GM21423 (cell line): ENCODE measurements around the gene IGSF23.
"Not testable (repeated sequence)": the region's sequence is repeated elsewhere in the genome, so short reads cannot be mapped to it uniquely, and the experiment has no call there.

ENCODE experiments used
- ATAC-seq: cut with Tn5 transposase; IDR thresholded peaks from one replicate; pipeline ENCODE4 v1.9.1; 2021; ENCODE audit warnings: mild to moderate bottlenecking, moderate library complexity; ENCODE audit not compliant: unreplicated experiment

Gene IGSF23

DNA sequence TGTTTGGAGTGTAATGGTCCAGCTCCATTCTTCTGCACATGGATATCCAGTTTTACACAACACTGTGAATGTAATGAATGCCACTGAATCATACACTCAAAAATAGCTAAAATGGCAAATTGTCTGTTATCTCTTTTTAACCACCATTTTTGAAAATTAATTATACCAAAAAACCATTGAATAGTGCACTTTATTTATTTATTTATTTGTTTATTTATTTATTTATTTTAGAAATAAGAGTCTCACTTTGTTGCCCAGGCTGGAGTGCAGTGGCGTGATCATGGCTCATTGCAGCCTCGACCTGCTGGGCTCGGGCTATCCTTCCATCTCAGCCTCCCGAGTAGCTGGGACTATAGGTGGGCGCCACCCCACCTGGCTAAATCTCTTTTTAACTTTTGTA is 50.6 kb downstream of the IGSF23 start:
- no peak for ATAC-seq

DNA sequence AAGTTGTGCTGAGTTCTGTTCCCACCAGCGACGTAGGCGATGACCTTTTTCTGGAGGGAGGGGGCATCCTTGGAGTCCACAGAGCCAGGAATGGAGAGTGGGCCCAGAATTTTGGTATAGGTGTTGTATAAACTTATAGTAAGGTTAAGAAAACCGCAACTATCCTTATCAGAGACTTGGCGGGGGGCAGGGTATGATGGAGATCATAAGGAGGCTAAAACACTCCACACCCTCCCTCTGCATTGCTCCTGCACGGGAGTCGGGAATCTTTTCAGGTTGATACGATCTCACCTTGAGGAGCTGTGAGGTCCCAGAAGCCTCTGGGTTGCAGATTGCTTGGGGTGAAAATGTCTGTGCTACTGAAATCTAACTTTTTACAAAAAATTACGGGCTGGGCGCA is 51.6 kb downstream of the IGSF23 start:
- no peak for ATAC-seq

DNA sequence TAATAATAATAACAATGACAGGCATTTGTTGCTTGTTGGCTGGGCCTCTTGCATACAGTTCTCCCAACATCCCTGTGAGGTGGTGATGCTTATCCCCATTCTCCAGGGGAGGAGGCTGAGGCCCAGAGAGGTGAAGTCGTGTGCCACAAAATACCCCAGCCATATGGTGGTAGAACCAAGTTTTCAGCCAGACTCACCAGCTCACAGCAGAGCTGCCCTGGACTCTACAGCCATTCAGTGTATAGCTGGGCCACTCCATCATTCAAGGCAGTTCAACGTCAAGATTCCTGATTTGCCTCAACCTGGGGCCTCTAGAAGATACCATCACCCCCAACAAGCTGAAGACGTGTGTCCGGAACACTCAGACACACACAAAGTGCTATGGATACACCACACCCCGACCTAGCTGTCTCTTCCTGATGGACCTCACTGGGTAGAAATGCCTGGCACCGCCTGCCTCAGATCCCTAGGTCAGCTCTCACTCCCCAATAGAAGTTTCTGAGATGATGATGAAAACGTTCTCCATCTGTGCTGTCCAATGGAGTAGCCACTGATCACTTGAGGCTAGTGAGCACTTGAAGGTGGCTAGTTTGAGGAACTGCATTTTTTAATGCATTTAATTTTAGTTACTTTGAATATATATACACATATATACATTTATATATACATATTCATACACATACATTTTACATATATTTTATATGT is 53.6 kb downstream of the IGSF23 start:
- no peak for ATAC-seq

DNA sequence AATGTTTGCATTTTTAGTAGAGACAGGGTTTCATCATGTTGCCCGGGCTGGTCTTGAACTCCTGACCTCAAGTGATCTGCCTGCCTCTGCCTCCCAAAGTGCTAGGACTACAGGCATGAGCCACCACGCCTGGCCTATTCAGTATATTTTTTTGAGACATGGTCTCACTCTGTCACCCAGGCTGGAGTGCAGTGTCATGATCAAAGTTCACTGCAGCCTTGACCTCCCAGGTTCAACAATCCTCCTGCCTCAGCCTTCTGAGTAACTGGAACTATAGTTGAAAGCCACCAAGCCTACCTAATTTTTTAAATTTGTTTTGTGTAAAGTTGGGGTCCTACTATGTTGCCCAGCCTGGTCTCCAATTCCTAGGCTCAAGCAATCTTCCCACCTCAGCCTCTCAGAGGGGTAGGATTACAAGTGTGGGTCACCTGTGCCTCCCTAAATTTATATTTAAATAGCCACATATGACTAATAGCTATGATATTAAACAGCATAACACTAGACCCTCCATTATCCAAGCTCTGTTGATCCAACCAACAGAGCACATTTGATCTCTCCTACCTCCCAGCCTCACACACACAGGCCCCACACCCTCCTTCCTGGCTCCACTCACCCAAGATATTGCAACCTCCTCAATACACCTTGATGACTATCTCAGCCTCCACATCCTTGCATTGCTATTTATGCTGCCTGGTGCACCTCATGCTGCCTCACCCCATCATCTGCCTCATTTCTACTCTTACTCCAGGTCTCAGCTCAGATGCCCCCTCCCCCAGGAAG is 55.8 kb downstream of the IGSF23 start:
- no peak for ATAC-seq

DNA sequence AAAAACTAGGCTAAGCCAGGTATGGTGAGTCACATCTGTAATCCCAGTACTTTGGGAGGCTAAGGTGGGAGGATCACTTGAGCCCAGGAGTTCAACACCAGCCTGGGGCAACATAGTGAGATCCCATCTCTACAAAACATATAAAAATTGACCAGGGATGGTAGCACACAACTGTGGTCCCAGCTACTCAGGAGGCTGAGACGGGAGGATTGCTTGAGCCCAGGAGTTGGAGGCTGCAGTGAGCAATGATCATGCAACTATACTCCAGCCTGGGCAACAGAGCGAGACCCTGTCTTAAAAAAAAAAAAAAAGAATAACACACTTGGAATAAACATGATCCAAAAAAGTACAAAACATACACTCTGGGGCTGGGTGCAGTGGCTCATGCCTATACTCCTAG is 56.7 kb downstream of the IGSF23 start:
- ATAC-seq = not testable (repeated sequence)

DNA sequence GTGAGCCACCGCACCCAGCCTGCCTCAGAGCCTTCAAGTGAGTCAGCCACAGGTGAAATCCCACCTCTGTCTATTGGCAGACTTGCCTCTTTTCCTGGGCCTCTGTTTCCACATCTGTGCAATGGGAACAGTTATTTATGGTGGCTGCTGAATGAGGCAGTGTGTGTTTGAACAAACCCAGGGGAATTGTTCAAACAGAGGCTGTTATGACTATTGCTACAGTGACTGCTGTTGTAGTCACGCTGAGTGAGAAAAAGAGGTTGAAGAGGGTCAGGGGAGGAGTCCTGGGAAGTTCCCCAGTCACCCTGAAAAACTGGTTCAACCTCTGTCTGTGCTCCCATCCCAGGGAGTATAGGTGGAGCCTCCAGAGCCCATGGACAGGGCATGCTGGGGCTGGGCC is 58.0 kb downstream of the IGSF23 start, which contains the start of gene CEACAM19:
Gene CEACAM19 (plus strand): TSS at position 83 of the 400 bp plus-strand sequence. CDS start 450 bp downstream, outside the sequence.
- ATAC-seq = no peak

DNA sequence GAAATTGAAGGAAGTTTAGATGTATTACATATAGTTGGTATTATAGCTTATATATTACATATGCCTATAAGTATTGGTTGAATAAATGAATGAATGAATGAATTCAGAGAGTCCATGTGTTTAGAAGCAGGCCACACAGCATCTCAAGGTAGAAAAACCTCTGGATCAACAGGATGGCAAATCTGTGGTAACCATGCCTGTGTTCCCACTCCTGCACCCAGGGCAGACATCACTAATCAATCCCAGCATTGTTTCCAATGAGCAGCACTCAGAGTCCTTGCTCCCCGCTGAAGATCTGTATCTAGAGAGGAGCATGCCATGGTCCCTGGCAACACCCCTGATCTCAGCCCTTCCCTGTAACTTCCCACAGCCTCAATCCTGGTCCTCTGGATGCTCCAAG is 58.9 kb downstream of the IGSF23 start:
- no peak for ATAC-seq

DNA sequence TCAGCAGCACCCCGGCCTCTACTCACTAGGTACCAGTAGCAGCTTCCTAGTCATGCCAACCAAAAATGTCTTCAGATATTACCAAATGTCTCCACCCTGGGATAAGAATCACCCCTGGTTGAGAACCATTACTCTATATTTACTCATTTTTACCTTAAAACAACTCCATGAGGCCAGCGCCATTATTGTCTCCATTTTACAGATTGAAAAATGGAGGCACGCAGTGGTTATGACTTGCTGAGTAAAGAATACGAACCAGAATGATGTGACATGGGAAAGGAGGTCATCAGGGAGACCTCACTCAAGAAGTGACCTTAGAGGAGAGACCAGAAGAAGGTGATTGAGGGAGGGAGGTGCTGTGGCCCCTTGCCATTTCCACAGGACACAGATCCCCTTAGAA is 60.1 kb downstream of the IGSF23 start:
- ATAC-seq = no peak

DNA sequence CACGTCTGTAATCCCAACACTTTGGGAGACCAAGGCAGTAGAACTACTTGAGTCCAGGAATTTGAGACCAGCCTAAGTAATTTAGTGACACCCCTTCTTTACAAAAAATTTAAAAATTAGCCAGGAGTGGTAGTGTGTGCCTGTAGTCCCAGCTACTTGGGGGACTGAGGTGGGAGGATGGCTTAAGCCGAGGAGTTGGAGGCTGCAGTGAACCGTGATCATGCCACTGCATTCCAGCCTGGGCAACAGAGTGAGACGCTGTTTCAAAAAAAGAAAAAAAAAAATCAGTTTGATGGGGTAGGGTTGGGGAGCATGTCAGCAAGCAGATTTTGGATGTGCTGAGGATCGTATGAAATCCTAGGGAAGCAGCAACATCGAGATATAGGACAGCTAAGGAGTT is 62.2 kb downstream of the IGSF23 start:
- ATAC-seq = no peak

DNA sequence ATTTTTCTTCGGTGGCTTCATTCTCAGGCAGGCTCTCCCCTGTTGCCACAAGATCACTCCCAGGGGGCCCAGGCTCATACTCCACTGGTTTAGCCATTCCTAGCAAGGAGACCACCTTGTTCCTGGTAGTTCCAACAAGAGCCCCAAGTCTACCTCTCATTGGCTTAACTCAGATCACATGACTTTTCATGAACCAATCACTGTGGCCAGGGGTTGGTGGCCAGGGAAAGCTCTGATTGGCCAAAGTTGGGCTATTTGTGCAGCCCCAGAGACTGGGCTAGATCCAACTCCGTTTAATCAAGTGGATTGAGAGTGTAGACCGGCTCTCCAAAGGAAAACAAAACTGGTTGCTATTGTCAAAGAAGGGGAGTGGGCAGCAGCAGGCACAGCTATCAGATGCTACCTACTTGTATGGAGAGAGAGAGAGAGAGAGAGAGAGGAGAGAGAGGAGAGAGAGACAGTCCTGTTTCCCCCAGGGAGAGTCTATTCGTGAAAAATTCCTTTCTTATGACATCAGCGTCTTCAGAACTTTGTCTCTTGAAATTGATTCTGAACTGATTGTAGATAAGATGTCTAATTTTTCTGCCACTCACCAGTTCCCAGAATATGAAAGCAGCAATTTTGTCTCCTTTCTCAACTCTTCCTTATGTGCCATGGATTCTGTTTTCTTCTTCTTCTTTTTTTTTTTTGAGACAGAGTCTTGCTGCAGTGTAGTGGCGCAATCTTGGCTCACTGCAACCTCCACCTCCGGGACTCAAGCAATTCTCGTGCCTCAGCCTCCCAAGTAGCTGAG is 63.9 kb downstream of the IGSF23 start:
- ATAC-seq = no peak

DNA sequence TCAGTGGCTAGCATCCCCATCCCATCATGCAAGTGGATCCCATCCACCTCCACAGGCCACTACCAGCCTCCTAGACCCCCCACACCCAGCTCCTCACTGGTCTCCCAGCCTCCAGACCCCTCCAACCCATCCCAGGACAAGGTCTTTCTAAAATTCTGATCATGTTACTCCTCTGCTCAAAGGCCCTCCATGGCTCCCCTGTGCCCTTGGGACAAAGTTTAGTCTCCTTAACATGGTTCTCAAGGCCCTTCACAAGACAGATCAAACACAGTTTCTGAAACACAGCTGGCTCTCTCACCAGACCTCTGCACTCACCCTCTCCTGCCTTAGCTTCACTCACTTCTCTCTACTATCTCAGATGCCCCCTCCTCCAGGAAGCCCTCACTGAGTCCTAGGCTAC is 67.2 kb downstream of the IGSF23 start:
- ATAC-seq = no peak

DNA sequence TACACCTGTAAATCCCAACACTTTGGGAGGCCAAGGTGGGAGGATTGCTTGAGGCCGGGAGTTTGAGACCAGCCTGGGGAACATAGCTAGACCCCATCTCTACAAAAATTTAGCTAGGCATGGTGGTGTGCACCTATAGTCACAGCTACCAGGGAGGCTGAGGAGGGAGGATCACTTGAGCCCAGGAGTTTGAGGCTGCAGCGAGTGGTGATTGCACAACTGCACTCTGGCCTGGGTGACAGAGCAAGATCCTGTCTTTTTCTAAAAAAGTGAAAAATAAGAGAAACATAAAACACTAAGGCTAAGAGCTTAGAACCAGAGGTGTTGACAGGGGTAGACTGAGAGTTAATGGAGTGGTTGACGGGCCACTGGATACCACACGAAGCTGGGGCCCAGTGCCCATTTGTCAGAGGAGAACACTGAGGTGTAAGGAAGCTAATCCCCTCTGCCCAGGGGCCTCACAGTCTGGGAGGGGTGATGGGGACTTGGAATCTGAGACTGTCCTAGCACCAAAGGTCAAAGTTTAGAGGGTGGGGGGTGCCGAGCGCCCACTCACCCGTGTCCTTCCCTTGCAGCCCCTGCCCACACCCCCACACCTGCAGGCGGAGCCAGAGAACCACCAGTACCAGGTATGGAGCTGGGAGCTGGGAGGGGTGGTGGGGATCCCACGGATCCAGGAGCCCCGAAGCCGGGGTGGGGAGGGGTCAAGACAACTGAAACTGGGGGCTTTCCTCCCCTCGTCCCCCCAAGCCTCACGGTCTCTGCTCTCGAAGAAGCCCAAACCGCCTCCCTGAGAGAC is 68.8 kb downstream of the IGSF23 start:
- no peak for ATAC-seq

DNA sequence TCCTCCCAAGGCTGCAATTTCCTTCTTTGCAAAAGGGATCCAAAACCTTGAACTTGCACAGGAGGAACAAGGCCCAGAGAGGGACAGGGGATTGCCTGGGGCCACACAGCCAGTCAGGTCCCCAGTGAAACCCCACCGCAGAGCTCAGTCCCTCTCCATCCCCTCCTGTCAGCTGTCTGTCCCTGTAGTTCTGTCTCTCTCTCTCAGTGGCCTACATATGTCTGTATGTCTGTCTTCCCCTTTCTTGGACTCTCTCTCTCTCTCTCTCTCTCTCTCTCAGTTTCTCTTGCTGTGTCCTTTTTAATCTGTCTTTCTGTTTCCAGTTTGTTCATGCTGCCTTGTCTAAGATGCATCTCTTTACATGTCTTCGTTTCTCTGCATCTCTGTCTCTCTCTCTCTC is 69.4 kb downstream of the IGSF23 start:
- no peak for ATAC-seq

DNA sequence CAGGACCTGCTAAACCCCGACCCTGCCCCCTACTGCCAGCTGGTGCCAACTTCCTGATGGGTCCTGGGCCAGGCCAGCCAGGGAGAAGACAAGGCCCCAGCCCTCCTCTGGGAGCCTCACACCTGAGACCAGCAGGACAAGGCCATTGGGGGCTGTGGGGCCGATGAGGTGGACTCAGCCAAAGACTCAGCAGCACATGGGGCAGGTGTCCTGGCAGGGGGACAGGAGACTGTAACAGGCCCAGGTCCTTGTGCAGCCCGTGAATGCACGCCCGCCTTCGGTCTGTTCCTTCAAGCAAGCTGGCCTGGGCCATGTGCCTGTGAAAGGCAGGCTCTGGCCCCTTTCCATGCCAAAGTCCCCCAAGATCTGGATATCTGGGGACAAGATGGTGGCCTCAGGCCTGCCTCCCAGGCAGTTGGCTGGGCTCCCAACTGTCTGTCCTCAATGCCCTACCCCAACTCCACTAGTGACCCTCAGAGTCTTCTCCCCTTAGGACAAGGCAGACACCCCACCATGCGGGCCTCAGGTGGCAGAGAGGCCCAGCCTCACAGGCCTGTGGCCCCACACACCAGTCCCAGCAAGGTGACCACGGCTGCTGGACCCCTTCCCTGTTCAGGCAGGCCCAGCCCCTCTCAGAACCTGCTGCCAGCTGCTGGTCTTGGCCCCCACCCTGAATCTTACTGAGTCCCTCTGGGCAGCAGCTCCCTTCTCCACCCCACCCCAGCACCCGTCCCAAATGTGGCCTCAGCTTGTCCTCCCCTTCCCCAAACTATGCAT is 70.3 kb downstream of the IGSF23 start:
- no peak for ATAC-seq

DNA sequence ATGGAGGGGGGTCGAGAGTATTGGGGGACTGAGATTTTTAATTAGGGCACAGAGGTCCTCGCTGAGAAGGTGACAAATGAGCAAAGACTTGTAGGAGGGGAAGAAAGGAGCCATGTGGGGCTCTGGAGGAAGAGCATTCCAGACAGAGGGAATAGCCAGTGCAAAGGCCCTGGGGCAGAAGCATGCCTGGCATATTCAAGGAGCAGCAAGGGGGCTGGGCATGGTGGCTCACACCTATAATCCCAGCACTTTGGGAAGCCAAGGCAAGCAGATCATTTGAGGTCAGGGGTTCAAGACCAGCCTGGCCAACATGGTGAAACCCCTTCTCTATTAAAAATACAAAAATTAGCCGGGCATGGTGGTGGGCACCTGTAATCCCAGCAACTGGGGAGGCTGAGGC is 71.0 kb downstream of the IGSF23 start:
- not testable (repeated sequence) for ATAC-seq

DNA sequence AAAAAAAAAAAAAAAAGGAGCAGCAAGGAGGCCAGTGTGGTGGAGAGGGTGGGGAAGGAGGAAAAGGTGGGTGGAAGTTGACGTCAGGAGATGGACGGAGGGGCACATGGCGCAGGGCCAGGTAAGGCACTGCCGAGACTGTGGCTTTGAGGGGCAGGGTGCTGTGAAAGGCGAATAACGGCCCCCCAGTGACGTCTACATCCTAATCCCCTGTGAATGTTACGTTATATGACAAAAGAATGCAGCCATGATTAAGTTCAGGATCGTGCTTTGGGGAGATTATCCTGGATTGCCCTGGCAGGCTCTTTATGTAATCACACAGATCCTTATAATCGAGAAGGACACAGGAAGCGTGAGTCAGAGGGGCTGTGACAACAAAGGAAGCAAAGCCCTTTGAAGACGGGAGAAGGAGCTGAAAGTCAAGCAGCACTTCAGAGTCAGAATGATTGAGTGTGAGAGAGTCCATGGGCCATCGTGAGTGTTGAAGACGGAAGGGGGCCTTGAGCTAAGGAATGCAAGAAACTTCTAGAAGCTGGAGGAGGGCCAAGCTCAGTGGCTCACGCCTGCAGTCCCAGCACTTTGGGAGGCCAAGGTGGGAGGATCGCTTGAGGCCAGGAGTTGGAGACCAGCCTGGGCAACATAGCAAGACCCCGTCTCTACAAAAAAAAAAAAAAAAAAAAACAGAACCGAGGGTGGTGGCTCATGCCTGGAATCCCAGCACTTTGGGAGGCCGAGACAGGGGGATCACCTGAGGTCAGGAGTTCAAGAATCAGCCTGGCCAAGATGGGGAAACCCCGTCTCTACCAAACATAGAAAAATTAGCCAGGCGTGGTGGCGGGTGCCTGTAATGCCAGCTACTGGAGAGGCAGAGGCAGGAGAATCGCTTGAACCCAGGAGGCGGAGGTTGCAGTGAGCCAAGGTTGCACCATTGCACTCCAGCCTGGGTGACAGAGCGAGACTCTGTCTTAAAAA is 71.8 kb downstream of the IGSF23 start:
- no peak for ATAC-seq

DNA sequence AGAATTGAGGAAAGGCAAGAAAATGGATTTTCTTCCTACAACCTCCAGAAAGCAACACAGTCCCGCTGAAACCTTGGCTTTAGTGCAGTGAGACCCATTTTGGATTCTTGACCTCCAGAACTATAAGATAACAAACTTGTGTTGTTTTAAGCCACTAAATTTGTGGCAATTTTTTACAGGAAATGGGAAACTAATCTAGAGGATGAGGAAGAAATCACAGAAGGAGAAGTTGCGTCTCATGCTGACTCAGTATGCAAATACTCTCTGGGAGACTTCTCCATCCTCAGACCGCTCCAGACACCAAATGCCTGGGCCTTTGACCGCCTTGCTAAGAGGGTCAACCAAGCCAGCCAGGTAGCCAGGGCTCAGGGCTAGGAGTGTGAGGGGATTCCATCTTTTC is 72.5 kb downstream of the IGSF23 start:
- no peak for ATAC-seq
